ENCODE measurements around the gene DCTN2. TPM values are rescaled to one million over a fixed set of nuclear protein-coding genes. Genes with fewer than 3 reads are reported as not detected.
A peak's percentile ranks its signal among the peaks of the same experiment; 100 is the strongest.

The DCTN2 gene
- total RNA-seq (94.3 and 97.6 TPM in 2 replicates), polyA plus RNA-seq (59.4 and 74.4 TPM in 2 replicates), polyA minus RNA-seq (44.7 and 58.9 TPM in 2 replicates)
- total RNA-seq (2013), result 54.3 TPM

- Histone ChIP-seq H3K9ac (ENCODE audit: low read length) (peak within 1 kb of the TSS; percentile 98), H4K20me1 (ENCODE audit: control insufficient read depth, insufficient read depth, low read length, poor library complexity, severe bottlenecking) (no peaks in the 10 kb centered on the region), H3K4me2 (replicated peaks; ENCODE audit: low read depth, low read length, poor library complexity, severe bottlenecking) (peak within 1 kb of the TSS; percentile 88), H3K9me3 (ENCODE audit: control extremely low read depth in 1 of 3, control insufficient read depth in 2 of 3, insufficient read depth in 1 of 3, low read length in 2 of 3) (peaks cover 0 to 4% (median 0%) of the 10 kb centered on the region in 3 donors), H3K36me3 (replicated peaks in 1 of 2; ENCODE audit: control extremely low read depth in 1 of 2, control insufficient read depth in 1 of 2, extremely low read depth in 1 of 2, insufficient read depth in 2 of 2, low read length in 1 of 2) (peaks cover 0 to 3% of the 10 kb centered on the region in 2 experiments), H3K4me3 (ENCODE audit: control extremely low read depth in 1 of 5, extremely low read depth in 1 of 5, insufficient read depth in 1 of 5, low read depth in 2 of 5, low read length in 4 of 5) (peak within 1 kb of the TSS; percentile 68 to 96 (median 85)), H3K27ac (ENCODE audit: low read length in 2 of 2) (peak within 1 kb of the TSS; percentile 58 to 90), H2AFZ (ENCODE audit: insufficient read depth, low read depth, low read length, poor library complexity, severe bottlenecking) (peak within 1 kb of the TSS; percentile 96), H3K27me3 (replicated peaks in 1 of 4; ENCODE audit: control extremely low read depth in 1 of 4, control insufficient read depth in 3 of 4, insufficient read depth in 4 of 4, low read length in 3 of 4) (peaks cover 0 to 26% (median 10%) of the 10 kb centered on the region in 4 experiments), H3K4me1 (ENCODE audit: control insufficient read depth in 2 of 2, insufficient read depth in 2 of 2, low read length in 2 of 2) (peaks cover 21 to 27% of the 10 kb centered on the region in 2 donors), H3K79me2 (ENCODE audit: control insufficient read depth, insufficient read depth, low read length) (peaks cover 19% of the 10 kb centered on the region)
- H3K27me3 Mint-ChIP-seq, result peaks cover 18% of the 10 kb centered on the region
- no peaks in the 10 kb centered on the region for H3K9me3 Mint-ChIP-seq (ENCODE audit: insufficient read depth)
- intact Hi-C loops (cut with micrococcal nuclease), result loop anchor here (1.0 kb wide), 6 partner anchors 24 to 206 kb away; partner anchors contain the start of genes CDK4, MBD6, OS9 and PIP4K2C
- DNase-seq (peak; percentile 94), ATAC-seq (ENCODE audit: low read depth) (peak; percentile 97)
- H3K27ac Mint-ChIP-seq, result peak within 1 kb of the TSS; percentile 87
- H3K4me3 Mint-ChIP-seq, result peak within 1 kb of the TSS; percentile 99
- TF ChIP-seq EZH2 (IDR thresholded peaks at IDR 0.05; ENCODE audit: borderline replicate concordance, insufficient read depth, low read depth, low read length, poor library complexity, severe bottlenecking) (no peak), CTCF (IDR thresholded peaks at IDR 0.05) (no peak)
- H3K4me1 Mint-ChIP-seq, result peaks cover 51% of the 10 kb centered on the region
- under 1% methylated on average over 56 of the region's 56 CpGs for WGBS (ENCODE audit: insufficient coverage)
- POLR2A ChIA-PET, result interaction anchor here (0.5 to 1.8 kb wide), 5 partner anchors 23 to 444 kb away, joined by 3 to 10 read pairs (median 5); partner anchors contain the start of gene DDIT3
- CTCF ChIA-PET, result interaction anchor here (0.6 to 0.9 kb wide), 3 partner anchors 15 to 38 kb away, joined by 3 read pairs; no protein-coding TSS in a partner anchor
These were observed at the start of gene DCTN2 for GRCh38 chr12:57546438-57547287. DCTN2 (minus strand) TSS chr12:57547192; CDS start chr12:57547063, 129 bp downstream.
